Measurements from ENCODE around the gene DCDC2.

- TF ChIP-seq CTCF (IDR thresholded peaks at IDR 0.05): no peak
- no peak for TF ChIP-seq POLR2A (IDR thresholded peaks at IDR 0.05)
- no peak for TF ChIP-seq EP300 (IDR thresholded peaks at IDR 0.05)
- no peak for TF ChIP-seq POLR2AphosphoS5 (IDR thresholded peaks at IDR 0.05)
These were observed 231.9 kb downstream of the DCDC2 start, which contains the start of gene NRSN1 for GRCh38 chr6:24125980-24126379.

Measured in sigmoid colon (tissue), 4 donors.